ENCODE results near the gene EBF4. TPM values are rescaled to one million over a fixed set of nuclear protein-coding genes. Genes with fewer than 3 reads are reported as not detected.

Gene EBF4
- polyA plus RNA-seq, 1 donor from 2014 or later = 13.2 TPM

DNA sequence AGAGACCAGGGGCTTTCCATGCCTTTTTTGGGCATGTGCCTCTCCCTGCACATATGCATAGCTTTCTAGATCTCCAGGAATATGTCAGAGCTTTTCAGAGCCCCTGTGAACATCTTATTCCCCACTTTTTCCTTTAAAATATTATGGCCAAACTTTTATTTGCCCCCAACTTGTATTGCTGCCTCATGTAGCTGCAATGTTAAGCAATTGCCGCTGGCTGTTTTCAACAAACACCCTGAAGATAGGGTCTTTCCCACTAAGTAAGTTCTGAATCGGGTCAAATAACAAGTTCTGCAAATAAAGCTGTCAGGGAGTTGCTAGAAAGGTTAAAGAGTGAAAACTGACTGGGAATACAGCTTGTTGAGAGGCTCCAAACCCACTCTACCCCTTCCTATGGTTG is 42.3 kb downstream of the EBF4 start:
- H3K27ac ChIP-seq (ENCODE audit: low read length) = no peak overlapping the region
- no peak overlapping the region for H2AFZ ChIP-seq (ENCODE audit: low read depth, low read length)
- TF ChIP-seq, protein P1, sequence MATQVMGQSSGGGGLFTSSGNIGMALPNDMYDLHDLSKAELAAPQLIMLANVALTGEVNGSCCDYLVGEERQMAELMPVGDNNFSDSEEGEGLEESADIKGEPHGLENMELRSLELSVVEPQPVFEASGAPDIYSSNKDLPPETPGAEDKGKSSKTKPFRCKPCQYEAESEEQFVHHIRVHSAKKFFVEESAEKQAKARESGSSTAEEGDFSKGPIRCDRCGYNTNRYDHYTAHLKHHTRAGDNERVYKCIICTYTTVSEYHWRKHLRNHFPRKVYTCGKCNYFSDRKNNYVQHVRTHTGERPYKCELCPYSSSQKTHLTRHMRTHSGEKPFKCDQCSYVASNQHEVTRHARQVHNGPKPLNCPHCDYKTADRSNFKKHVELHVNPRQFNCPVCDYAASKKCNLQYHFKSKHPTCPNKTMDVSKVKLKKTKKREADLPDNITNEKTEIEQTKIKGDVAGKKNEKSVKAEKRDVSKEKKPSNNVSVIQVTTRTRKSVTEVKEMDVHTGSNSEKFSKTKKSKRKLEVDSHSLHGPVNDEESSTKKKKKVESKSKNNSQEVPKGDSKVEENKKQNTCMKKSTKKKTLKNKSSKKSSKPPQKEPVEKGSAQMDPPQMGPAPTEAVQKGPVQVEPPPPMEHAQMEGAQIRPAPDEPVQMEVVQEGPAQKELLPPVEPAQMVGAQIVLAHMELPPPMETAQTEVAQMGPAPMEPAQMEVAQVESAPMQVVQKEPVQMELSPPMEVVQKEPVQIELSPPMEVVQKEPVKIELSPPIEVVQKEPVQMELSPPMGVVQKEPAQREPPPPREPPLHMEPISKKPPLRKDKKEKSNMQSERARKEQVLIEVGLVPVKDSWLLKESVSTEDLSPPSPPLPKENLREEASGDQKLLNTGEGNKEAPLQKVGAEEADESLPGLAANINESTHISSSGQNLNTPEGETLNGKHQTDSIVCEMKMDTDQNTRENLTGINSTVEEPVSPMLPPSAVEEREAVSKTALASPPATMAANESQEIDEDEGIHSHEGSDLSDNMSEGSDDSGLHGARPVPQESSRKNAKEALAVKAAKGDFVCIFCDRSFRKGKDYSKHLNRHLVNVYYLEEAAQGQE (IDR thresholded peaks at IDR 0.05; ENCODE audit: borderline replicate concordance) = no peak
- TF ChIP-seq MXI1 (conservative IDR thresholded peaks at IDR 0.05; ENCODE audit: poor library complexity, severe bottlenecking) = no peak
- TF ChIP-seq TAF1 (IDR thresholded peaks at IDR 0.05; ENCODE audit: low read depth) = no peak
- no peak for TF ChIP-seq POLR2AphosphoS5 (IDR thresholded peaks at IDR 0.05)
- TF ChIP-seq, protein P2, sequence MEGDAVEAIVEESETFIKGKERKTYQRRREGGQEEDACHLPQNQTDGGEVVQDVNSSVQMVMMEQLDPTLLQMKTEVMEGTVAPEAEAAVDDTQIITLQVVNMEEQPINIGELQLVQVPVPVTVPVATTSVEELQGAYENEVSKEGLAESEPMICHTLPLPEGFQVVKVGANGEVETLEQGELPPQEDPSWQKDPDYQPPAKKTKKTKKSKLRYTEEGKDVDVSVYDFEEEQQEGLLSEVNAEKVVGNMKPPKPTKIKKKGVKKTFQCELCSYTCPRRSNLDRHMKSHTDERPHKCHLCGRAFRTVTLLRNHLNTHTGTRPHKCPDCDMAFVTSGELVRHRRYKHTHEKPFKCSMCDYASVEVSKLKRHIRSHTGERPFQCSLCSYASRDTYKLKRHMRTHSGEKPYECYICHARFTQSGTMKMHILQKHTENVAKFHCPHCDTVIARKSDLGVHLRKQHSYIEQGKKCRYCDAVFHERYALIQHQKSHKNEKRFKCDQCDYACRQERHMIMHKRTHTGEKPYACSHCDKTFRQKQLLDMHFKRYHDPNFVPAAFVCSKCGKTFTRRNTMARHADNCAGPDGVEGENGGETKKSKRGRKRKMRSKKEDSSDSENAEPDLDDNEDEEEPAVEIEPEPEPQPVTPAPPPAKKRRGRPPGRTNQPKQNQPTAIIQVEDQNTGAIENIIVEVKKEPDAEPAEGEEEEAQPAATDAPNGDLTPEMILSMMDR (IDR thresholded peaks at IDR 0.05; ENCODE audit: poor library complexity, severe bottlenecking) = no peak
- no peak for TF ChIP-seq EP300 (conservative IDR thresholded peaks at IDR 0.05; ENCODE audit: poor library complexity, severe bottlenecking)
- no peak for TF ChIP-seq SMC3 (conservative IDR thresholded peaks at IDR 0.05; ENCODE audit: poor library complexity)
- no peak for TF ChIP-seq EZH2 (IDR thresholded peaks at IDR 0.05; ENCODE audit: borderline replicate concordance, insufficient read depth, low read length, poor library complexity, severe bottlenecking)
- no peak for TF ChIP-seq RAD21 (conservative IDR thresholded peaks at IDR 0.05)
- H3K79me2 ChIP-seq (replicated peaks; ENCODE audit: insufficient read depth, low read length) = no peaks in the 10 kb centered on the region
- H3K4me3 ChIP-seq (ENCODE audit: low read length) = no peak overlapping the region
- H3K27me3 ChIP-seq (ENCODE audit: insufficient read depth, low read depth, low read length) = no peaks in the 10 kb centered on the region
- no peaks in the 10 kb centered on the region for H3K9me3 ChIP-seq (ENCODE audit: low read length)
- no peaks in the 10 kb centered on the region for H4K20me1 ChIP-seq (ENCODE audit: insufficient read depth)
- H3F3A ChIP-seq (ENCODE audit: insufficient read depth, low read length, poor library complexity, severe bottlenecking) = no peaks in the 10 kb centered on the region
- no peaks in the 10 kb centered on the region for H3K36me3 ChIP-seq (ENCODE audit: insufficient read depth, low read length)
- no peak overlapping the region for H3K9ac ChIP-seq (ENCODE audit: low read length)
- no peak overlapping the region for H3K4me2 ChIP-seq (ENCODE audit: low read length)
- no peaks in the 10 kb centered on the region for H3K9me2 ChIP-seq (ENCODE audit: insufficient read depth, low read length)

DNA sequence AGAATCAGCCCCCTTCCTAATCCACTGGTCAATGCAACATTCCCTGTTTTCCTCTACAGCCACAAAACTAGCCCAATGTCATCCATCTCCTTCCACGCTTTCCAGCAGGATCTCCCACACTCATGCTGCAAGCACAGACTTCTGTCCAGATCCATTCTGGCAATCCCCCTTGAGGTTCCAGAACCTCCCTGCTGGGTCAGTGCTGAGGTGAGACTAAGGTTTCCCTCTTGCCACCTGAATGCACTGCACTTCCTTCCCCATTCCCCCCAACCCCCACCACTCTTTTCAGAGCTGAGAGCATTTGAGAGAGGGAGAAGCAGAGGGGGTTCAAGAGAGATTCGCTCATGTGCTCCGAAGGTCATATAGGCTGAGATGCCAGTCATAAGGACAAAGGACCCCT is 43.9 kb downstream of the EBF4 start:
- Histone ChIP-seq H3K9me3 (ENCODE audit: low read length) (no peaks in the 10 kb centered on the region), H3K9ac (ENCODE audit: low read length) (no peak overlapping the region), H3K27me3 (ENCODE audit: insufficient read depth, low read depth, low read length) (no peaks in the 10 kb centered on the region), H3F3A (ENCODE audit: insufficient read depth, low read length, poor library complexity, severe bottlenecking) (no peaks in the 10 kb centered on the region), H3K36me3 (ENCODE audit: insufficient read depth, low read length) (no peaks in the 10 kb centered on the region), H3K9me2 (ENCODE audit: insufficient read depth, low read length) (no peaks in the 10 kb centered on the region), H3K79me2 (replicated peaks; ENCODE audit: insufficient read depth, low read length) (no peaks in the 10 kb centered on the region), H3K4me3 (ENCODE audit: low read length) (no peak overlapping the region), H2AFZ (ENCODE audit: low read depth, low read length) (no peak overlapping the region), H3K27ac (ENCODE audit: low read length) (no peak overlapping the region), H4K20me1 (ENCODE audit: insufficient read depth) (no peaks in the 10 kb centered on the region), H3K4me2 (ENCODE audit: low read length) (no peak overlapping the region)
- TF ChIP-seq, protein P1 (IDR thresholded peaks at IDR 0.05; ENCODE audit: borderline replicate concordance) = no peak
- TF ChIP-seq SMC3 (conservative IDR thresholded peaks at IDR 0.05; ENCODE audit: poor library complexity) (no peak), EP300 (conservative IDR thresholded peaks at IDR 0.05; ENCODE audit: poor library complexity, severe bottlenecking) (no peak), TAF1 (IDR thresholded peaks at IDR 0.05; ENCODE audit: low read depth) (no peak), MXI1 (conservative IDR thresholded peaks at IDR 0.05; ENCODE audit: poor library complexity, severe bottlenecking) (no peak), EZH2 (IDR thresholded peaks at IDR 0.05; ENCODE audit: borderline replicate concordance, insufficient read depth, low read length, poor library complexity, severe bottlenecking) (no peak), RAD21 (conservative IDR thresholded peaks at IDR 0.05) (no peak), POLR2AphosphoS5 (IDR thresholded peaks at IDR 0.05) (no peak)
- TF ChIP-seq, protein P2 (IDR thresholded peaks at IDR 0.05; ENCODE audit: poor library complexity, severe bottlenecking) = no peak

Measured in neural cell (in vitro differentiated cells).